Measurements from ENCODE around the gene UBE2E2. TPM values are rescaled to one million over a fixed set of nuclear protein-coding genes. Genes with fewer than 3 reads are reported as not detected.

The UBE2E2 gene
- total RNA-seq, 1 donor from 2014 or later = 85.2 TPM

DNA sequence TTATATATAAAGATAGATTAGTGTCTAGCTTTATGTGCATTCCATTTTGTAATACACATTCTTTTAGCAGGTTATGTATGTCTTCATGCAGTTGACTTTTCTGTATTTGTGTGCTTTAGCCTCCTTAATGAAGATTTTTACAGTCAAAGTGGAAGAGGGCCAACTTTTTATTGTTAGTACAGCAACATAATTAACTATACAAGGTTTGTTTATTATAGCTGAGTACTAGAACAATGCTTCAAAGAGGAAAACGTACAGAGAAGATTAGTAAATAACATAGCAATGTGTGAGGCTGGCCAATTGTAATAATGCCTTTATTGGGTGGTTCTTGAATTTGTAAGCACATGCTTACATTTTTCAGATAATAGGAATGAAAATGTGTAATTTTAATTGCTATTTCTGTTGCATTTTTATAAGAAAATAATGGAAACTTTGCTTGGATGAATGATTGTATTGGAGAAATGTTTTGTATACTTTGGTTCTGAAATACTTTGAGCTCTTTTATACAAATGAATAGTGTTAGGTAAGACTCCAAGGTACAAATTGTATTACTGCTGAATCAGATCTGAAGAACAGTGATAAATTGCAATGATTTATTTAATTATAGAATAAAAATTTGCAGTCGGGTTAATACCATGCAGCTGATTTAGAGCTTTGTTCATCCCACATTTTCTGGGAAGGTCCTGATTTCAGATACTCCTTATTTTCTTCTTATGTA, 41.4 kb downstream of the UBE2E2 start:
- H3K27ac Mint-ChIP-seq (ENCODE audit: unreplicated experiment) = no peak overlapping the region
- H3K27me3 Mint-ChIP-seq (ENCODE audit: low read depth) = no peaks in the 10 kb centered on the region
- H3K36me3 Mint-ChIP-seq (ENCODE audit: low read depth) = no peaks in the 10 kb centered on the region
- no peak overlapping the region for H3K4me3 Mint-ChIP-seq (ENCODE audit: unreplicated experiment)
- DNase-seq (ENCODE audit: low spot score) = no peak
- TF ChIP-seq, protein P1, sequence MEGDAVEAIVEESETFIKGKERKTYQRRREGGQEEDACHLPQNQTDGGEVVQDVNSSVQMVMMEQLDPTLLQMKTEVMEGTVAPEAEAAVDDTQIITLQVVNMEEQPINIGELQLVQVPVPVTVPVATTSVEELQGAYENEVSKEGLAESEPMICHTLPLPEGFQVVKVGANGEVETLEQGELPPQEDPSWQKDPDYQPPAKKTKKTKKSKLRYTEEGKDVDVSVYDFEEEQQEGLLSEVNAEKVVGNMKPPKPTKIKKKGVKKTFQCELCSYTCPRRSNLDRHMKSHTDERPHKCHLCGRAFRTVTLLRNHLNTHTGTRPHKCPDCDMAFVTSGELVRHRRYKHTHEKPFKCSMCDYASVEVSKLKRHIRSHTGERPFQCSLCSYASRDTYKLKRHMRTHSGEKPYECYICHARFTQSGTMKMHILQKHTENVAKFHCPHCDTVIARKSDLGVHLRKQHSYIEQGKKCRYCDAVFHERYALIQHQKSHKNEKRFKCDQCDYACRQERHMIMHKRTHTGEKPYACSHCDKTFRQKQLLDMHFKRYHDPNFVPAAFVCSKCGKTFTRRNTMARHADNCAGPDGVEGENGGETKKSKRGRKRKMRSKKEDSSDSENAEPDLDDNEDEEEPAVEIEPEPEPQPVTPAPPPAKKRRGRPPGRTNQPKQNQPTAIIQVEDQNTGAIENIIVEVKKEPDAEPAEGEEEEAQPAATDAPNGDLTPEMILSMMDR (IDR thresholded peaks at IDR 0.05) = no peak
- H3K9me3 Mint-ChIP-seq (ENCODE audit: low read depth) = no peaks in the 10 kb centered on the region
- peaks cover 32% of the 10 kb centered on the region for H3K4me1 Mint-ChIP-seq (ENCODE audit: low read depth)

DNA sequence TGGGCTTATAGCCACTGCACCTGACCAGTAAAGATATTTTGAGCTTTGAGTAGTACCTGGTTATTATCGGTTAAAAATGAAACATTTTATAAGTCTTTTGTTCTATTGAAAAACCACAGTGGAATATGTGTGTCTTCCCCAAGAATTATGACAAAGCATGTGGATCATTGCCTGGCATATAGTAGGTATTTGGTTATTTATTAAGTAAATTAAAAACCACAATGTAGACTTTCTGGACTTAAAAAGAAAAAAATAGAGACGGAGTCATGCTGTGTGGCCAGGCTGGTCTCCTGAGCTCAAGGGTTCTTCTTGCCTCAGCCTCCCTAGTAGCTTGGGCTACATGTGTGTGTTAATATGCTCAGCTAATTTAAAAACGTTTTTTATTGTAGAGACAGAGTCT, 43.5 kb downstream of the UBE2E2 start:
- TF ChIP-seq, protein P1 (IDR thresholded peaks at IDR 0.05) = no peak
- Mint-ChIP-seq H3K4me3 (ENCODE audit: unreplicated experiment) (no peak overlapping the region), H3K27ac (ENCODE audit: unreplicated experiment) (peak overlapping the region; percentile 27), H3K4me1 (ENCODE audit: low read depth) (peaks cover 38% of the 10 kb centered on the region), H3K9me3 (ENCODE audit: low read depth) (no peaks in the 10 kb centered on the region), H3K36me3 (ENCODE audit: low read depth) (no peaks in the 10 kb centered on the region), H3K27me3 (ENCODE audit: low read depth) (no peaks in the 10 kb centered on the region)
- DNase-seq (ENCODE audit: low spot score) = no peak

DNA sequence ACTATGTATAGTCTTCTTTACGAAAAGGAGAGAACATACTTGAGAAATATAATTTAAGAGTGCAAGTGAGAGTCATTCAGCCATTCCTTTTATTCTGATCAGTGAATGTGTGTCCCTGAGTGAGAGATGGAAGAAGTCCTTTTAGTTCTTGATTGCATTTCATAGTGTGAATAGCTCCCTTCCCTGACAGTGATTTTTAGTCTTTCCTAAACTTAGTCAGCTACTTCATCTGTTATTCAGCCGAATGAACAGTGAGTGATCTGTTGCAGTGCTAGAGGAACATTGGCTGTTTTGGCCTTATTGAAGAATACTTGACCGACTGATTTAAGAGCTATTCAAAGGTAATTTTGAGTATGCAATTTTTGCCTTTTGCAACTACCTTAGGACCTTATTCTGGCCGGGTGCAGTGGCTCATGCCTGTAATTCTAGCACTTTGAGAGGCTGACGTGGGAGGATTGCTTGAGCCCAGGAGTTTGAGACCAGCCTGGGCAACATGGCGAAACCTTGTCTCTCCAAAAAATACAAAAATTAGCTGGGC, 45.5 kb downstream of the UBE2E2 start:
- TF ChIP-seq, protein P1 (IDR thresholded peaks at IDR 0.05) = no peak
- peaks cover 51% of the 10 kb centered on the region for H3K4me1 Mint-ChIP-seq (ENCODE audit: low read depth)
- no peak overlapping the region for H3K27ac Mint-ChIP-seq (ENCODE audit: unreplicated experiment)
- DNase-seq (ENCODE audit: low spot score) = no peak
- no peak overlapping the region for H3K4me3 Mint-ChIP-seq (ENCODE audit: unreplicated experiment)
- H3K36me3 Mint-ChIP-seq (ENCODE audit: low read depth) = no peaks in the 10 kb centered on the region
- H3K9me3 Mint-ChIP-seq (ENCODE audit: low read depth) = no peaks in the 10 kb centered on the region
- H3K27me3 Mint-ChIP-seq (ENCODE audit: low read depth) = no peaks in the 10 kb centered on the region

DNA sequence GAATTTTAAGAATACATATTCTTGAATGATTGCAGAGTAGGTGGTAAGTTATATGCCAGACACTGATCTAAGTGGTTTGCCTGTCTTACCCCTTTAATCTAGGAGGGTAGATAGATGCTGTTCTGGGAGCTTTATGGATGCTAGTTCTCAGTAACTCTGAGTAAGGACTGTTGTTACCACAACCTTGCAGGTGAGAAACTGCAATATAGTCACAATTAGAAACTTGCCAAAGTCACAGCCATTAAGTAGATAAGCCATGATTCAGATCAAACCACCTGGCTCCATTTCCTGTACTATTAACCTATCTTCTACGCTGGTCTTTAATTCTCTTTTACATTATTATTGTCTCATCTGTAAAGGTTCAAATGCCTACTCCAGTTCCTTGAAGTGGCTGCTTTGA, 46.8 kb downstream of the UBE2E2 start:
- TF ChIP-seq, protein P1 (IDR thresholded peaks at IDR 0.05) = no peak
- Mint-ChIP-seq H3K4me3 (ENCODE audit: unreplicated experiment) (no peak overlapping the region), H3K9me3 (ENCODE audit: low read depth) (no peaks in the 10 kb centered on the region), H3K27ac (ENCODE audit: unreplicated experiment) (no peak overlapping the region), H3K36me3 (ENCODE audit: low read depth) (no peaks in the 10 kb centered on the region), H3K4me1 (ENCODE audit: low read depth) (peaks cover 60% of the 10 kb centered on the region), H3K27me3 (ENCODE audit: low read depth) (no peaks in the 10 kb centered on the region)
- DNase-seq (ENCODE audit: low spot score) = no peak

DNA sequence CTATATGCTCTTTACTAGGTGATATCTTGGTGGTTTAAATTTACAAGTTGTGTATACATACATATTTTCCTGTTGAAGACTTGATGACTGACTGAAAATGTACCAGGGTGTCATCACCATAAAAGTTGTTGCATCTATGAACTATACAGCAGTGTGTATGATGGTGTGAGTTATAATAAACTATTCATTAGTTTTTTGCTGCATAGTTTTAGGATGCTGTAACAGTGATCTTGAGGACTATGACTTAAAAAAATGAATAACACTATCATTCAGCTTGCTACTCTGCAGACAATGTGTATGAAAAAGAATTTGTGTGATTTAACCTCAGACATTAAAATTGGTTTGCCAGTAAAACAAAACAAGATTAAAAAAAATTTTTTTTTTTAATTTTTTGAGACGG, 49.0 kb downstream of the UBE2E2 start:
- H3K36me3 Mint-ChIP-seq (ENCODE audit: low read depth) = no peaks in the 10 kb centered on the region
- H3K27me3 Mint-ChIP-seq (ENCODE audit: low read depth) = no peaks in the 10 kb centered on the region
- no peaks in the 10 kb centered on the region for H3K9me3 Mint-ChIP-seq (ENCODE audit: low read depth)
- DNase-seq (ENCODE audit: low spot score) = no peak
- H3K4me1 Mint-ChIP-seq (ENCODE audit: low read depth) = peaks cover 61% of the 10 kb centered on the region
- H3K4me3 Mint-ChIP-seq (ENCODE audit: unreplicated experiment) = no peak overlapping the region
- no peak overlapping the region for H3K27ac Mint-ChIP-seq (ENCODE audit: unreplicated experiment)
- TF ChIP-seq, protein P1 (IDR thresholded peaks at IDR 0.05) = no peak

All from chondrocyte (in vitro differentiated cells).